HCT116 (cell line): ENCODE data around the gene TMEM132D.

ENCODE experiments used
- CEBPB ChIP-seq: IDR thresholded peaks from 2 replicates; pipeline ENCODE4 v1.6.1; 2012; ENCODE audit warnings: low read depth
- EZH2 ChIP-seq: fragments of 200-600 bp; sonication (generic); IDR thresholded peaks from 2 replicates; pipeline ENCODE4 v1.6.1; 2017; ENCODE audit warnings: antibody characterized with exemption, mixed run types
- FOSL1 ChIP-seq: IDR thresholded peaks from 2 replicates; pipeline ENCODE4 v1.6.1; 2012; ENCODE audit warnings: low read depth
- MAX ChIP-seq: IDR thresholded peaks from 2 replicates; pipeline ENCODE4 v1.6.1; 2012
- POLR2A ChIP-seq: IDR thresholded peaks from 2 replicates; pipeline ENCODE4 v1.7.0; 2011; ENCODE audit warnings: borderline replicate concordance; ENCODE audit not compliant: insufficient read depth, insufficient read length; ENCODE audit errors: extremely low read depth
- POLR2AphosphoS5 ChIP-seq: IDR thresholded peaks from 2 replicates; pipeline ENCODE4 v1.6.1; 2011; ENCODE audit warnings: mild to moderate bottlenecking, low read depth, low read length, moderate library complexity
- SIN3A ChIP-seq: IDR thresholded peaks from 2 replicates; pipeline ENCODE4 v1.6.1; 2012; ENCODE audit warnings: low read depth
- TCF7L2 ChIP-seq: IDR thresholded peaks from 2 replicates; pipeline ENCODE4 v1.7.0; 2011; ENCODE audit warnings: borderline replicate concordance, inconsistent platforms; ENCODE audit not compliant: insufficient read depth, insufficient read length; ENCODE audit errors: extremely low read depth
- TF ChIP-seq, protein P1 (sequence below), 3 experiments: fragments of 200-600 bp in 1 of 3; sonication (generic) in 1 of 3; IDR thresholded peaks in 2 of 3; conservative IDR thresholded peaks in 1 of 3; 2 replicates each; pipeline ENCODE4 v1.5.1; 2012 to 2017; ENCODE audit warnings: low read depth in 2 of 3, low read length in 2 of 3, antibody characterized with exemption in 1 of 3, borderline replicate concordance in 1 of 3, control low read depth in 1 of 3, mild to moderate bottlenecking in 1 of 3, mixed read lengths in 1 of 3, mixed run types in 1 of 3, moderate library complexity in 1 of 3; ENCODE audit not compliant: insufficient read depth in 1 of 3
- TF ChIP-seq, protein P2 (sequence below): IDR thresholded peaks from 2 replicates; pipeline ENCODE4 v1.6.1; 2012

GRCh38 chr12:129893691-129894090, 10.1 kb downstream of the TMEM132D start:
- TF ChIP-seq TCF7L2 (no peak), FOSL1 (no peak), POLR2A (no peak), SIN3A (no peak), MAX (no peak), POLR2AphosphoS5 (no peak), CEBPB (no peak), EZH2 (no peak)
- TF ChIP-seq, protein P1, sequence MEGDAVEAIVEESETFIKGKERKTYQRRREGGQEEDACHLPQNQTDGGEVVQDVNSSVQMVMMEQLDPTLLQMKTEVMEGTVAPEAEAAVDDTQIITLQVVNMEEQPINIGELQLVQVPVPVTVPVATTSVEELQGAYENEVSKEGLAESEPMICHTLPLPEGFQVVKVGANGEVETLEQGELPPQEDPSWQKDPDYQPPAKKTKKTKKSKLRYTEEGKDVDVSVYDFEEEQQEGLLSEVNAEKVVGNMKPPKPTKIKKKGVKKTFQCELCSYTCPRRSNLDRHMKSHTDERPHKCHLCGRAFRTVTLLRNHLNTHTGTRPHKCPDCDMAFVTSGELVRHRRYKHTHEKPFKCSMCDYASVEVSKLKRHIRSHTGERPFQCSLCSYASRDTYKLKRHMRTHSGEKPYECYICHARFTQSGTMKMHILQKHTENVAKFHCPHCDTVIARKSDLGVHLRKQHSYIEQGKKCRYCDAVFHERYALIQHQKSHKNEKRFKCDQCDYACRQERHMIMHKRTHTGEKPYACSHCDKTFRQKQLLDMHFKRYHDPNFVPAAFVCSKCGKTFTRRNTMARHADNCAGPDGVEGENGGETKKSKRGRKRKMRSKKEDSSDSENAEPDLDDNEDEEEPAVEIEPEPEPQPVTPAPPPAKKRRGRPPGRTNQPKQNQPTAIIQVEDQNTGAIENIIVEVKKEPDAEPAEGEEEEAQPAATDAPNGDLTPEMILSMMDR (IDR thresholded peaks at IDR 0.05 in 2 of 3, conservative IDR thresholded peaks at IDR 0.05 in 1 of 3; ENCODE audit: borderline replicate concordance in 1 of 3, insufficient read depth in 1 of 3, low read depth in 2 of 3, low read length in 2 of 3), result no peak
- TF ChIP-seq, protein P2, sequence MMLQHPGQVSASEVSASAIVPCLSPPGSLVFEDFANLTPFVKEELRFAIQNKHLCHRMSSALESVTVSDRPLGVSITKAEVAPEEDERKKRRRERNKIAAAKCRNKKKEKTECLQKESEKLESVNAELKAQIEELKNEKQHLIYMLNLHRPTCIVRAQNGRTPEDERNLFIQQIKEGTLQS, result no peak
